Activated B cell treated with CpG ODN at 0.5 μM for 24 hours (primary cell): ENCODE data around the gene ARHGEF33. TPM values are rescaled to one million over a fixed set of nuclear protein-coding genes. Genes with fewer than 3 reads are reported as not detected.

ENCODE experiments used
- ATAC-seq: fragments of 200-7000 bp; cut with Tn5 transposase; one replicate; pipeline ENCODE4 v1.10.0; 2021; ENCODE audit warnings: low read depth, mild to moderate bottlenecking, moderate library complexity
- CTCF ChIA-PET: fragments of 350-600 bp; sonication (Branson Sonifier 250); formaldehyde crosslinking; loops from one replicate; lab custom pipeline; 2021; ENCODE audit warnings: antibody characterized with exemption; lab: Charles Lee
- POLR2A ChIA-PET: fragments of 350-600 bp; sonication (Branson Sonifier 250); formaldehyde crosslinking; loops from one replicate; lab custom pipeline; 2021; ENCODE audit warnings: antibody characterized with exemption; lab: Charles Lee
- DNase-seq: peaks from one replicate; pipeline ENCODE4 v3.0.0; 2022
- H3K27ac Mint-ChIP-seq: one replicate; pipeline ENCODE4 v1.8.0; 2020; ENCODE audit warnings: mixed read lengths
- H3K27me3 Mint-ChIP-seq: one replicate; pipeline ENCODE4 v1.8.0; 2021; ENCODE audit warnings: mixed read lengths
- H3K36me3 Mint-ChIP-seq: one replicate; pipeline ENCODE4 v1.8.0; 2021; ENCODE audit warnings: low read depth, mixed read lengths
- H3K4me1 Mint-ChIP-seq: one replicate; pipeline ENCODE4 v1.8.0; 2021; ENCODE audit warnings: mixed read lengths
- H3K4me3 Mint-ChIP-seq: one replicate; pipeline ENCODE4 v1.8.0; 2020; ENCODE audit warnings: mild to moderate bottlenecking, mixed read lengths
- H3K9me3 Mint-ChIP-seq: one replicate; pipeline ENCODE4 v1.8.0; 2020; ENCODE audit warnings: mixed read lengths
- intact Hi-C: fragments of 100-400 bp; cut with micrococcal nuclease; formaldehyde crosslinking; loops from one replicate; pipeline ENCODE4 v1.15.1; 2024
- total RNA-seq: library from RNA; stranded (reverse); gene quantifications from 2 replicates; pipeline ENCODE4 v1.2.3, GENCODE V29; 2022
- TF ChIP-seq, protein P1 (sequence below): fragments of 200-600 bp; IDR thresholded peaks from one replicate; pipeline ENCODE4 v1.8.0; 2022; ENCODE audit warnings: antibody characterized with exemption, mild to moderate bottlenecking

The ARHGEF33 gene
- 0.27 and 0.69 TPM in 2 replicates for total RNA-seq

DNA sequence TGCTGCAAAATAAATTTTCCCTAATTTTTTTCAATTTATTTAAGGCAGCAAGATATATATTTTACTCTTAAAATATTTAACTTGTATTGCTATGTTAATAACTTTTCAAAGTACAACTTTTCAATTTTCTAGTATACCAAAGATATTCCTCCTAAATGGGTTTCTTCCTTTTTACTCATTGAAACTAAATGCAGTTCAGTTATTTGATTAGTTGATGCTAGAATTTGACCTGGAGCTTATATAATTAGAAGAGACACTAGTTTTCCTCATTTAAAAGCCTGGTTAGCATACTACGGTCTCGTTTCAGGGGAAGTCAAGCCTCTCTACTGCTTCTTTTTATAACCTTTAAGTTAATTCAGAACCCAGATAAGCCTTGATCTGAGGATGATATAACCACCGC, at the start of gene ARHGEF33:
TSS of gene ARHGEF33 (plus strand) at position 301 of the 400 bp plus-strand sequence. CDS start 29,573 bp downstream, outside the sequence.
- no peaks in the 10 kb centered on the region for H3K9me3 Mint-ChIP-seq

DNA sequence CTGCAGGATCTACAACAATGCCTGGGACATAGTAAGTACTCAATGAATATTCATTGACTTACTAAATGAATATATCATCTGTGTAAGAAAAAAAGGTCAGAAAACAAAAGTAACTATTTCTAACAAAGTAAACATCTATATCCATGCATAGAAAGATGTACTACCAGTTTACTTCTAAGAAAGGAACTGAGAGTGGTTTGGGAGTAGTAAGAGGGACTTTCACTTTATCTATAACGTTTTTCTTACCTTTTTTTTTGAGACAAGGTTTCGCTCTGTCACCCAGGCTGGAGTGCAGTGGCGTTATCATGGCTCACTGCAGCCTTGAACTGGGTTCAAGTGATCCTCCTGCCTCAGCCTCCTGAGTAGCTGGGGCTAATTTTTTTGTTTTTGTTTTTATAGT, 39.6 kb upstream of the ARHGEF33 start:
- H3K4me3 Mint-ChIP-seq: peak overlapping the region; percentile 46
- POLR2A ChIA-PET: interaction anchor here (2.3 kb wide), 1 partner anchor 99 kb away, joined by 5 read pairs; the partner anchor contains the start of gene SRSF7

More for the DNA sequence above, at the start of gene ARHGEF33:
- ChIA-PET POLR2A (no interaction called here), CTCF (no interaction called here)
- TF ChIP-seq, protein P1, sequence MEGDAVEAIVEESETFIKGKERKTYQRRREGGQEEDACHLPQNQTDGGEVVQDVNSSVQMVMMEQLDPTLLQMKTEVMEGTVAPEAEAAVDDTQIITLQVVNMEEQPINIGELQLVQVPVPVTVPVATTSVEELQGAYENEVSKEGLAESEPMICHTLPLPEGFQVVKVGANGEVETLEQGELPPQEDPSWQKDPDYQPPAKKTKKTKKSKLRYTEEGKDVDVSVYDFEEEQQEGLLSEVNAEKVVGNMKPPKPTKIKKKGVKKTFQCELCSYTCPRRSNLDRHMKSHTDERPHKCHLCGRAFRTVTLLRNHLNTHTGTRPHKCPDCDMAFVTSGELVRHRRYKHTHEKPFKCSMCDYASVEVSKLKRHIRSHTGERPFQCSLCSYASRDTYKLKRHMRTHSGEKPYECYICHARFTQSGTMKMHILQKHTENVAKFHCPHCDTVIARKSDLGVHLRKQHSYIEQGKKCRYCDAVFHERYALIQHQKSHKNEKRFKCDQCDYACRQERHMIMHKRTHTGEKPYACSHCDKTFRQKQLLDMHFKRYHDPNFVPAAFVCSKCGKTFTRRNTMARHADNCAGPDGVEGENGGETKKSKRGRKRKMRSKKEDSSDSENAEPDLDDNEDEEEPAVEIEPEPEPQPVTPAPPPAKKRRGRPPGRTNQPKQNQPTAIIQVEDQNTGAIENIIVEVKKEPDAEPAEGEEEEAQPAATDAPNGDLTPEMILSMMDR: no peak
- H3K27me3 Mint-ChIP-seq: no peaks in the 10 kb centered on the region
- no peak within 1 kb of the TSS for H3K4me3 Mint-ChIP-seq
- H3K4me1 Mint-ChIP-seq: no peaks in the 10 kb centered on the region
- ATAC-seq (no peak), DNase-seq (no peak)
- no peaks in the 10 kb centered on the region for H3K36me3 Mint-ChIP-seq
- H3K27ac Mint-ChIP-seq: no peak within 1 kb of the TSS
- intact Hi-C loops: no loop called here

DNA sequence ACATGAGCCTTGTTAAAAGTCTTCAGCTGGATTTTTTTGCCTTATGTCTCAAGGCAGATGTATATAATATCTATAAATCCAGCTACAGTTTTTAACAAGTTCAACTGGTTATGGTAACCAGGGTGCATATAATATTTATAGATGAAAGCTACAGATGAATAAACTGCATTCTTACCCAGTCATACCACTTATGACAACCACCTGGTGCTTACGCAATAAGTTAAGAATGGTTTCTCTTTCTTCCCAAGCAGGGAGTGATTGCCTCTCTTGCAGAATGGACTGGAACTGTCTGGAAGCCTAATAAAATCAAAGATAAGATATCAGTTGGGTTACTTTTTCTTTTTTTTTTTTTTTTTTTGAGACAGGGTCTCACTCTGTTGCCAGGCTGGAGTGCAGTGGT, 33.5 kb upstream of the ARHGEF33 start:
- no peak overlapping the region for H3K27ac Mint-ChIP-seq
- H3K9me3 Mint-ChIP-seq: no peaks in the 10 kb centered on the region
- no peaks in the 10 kb centered on the region for H3K27me3 Mint-ChIP-seq
- DNase-seq (no peak), ATAC-seq (no peak)
- peaks cover 60% of the 10 kb centered on the region for H3K36me3 Mint-ChIP-seq
- TF ChIP-seq, protein P1: no peak
- ChIA-PET POLR2A (interaction anchor here (0.6 to 1.6 kb wide), 2 partner anchors 16 to 105 kb away, joined by 3 to 6 read pairs; partner anchors contain the start of gene SRSF7), CTCF (no interaction called here)
- H3K4me1 Mint-ChIP-seq: no peaks in the 10 kb centered on the region
- no peak overlapping the region for H3K4me3 Mint-ChIP-seq
- intact Hi-C loops: no loop called here

More for the DNA sequence above, 39.6 kb upstream of the ARHGEF33 start:
- Mint-ChIP-seq H3K9me3 (no peaks in the 10 kb centered on the region), H3K36me3 (peaks cover 53% of the 10 kb centered on the region), H3K4me1 (peaks cover 7% of the 10 kb centered on the region), H3K27ac (peak overlapping the region; percentile 63), H3K27me3 (no peaks in the 10 kb centered on the region)
- DNase-seq: no peak
- intact Hi-C loops: no loop called here
- CTCF ChIA-PET: no interaction called here
- ATAC-seq: peak; percentile 31
- TF ChIP-seq, protein P1: no peak

DNA sequence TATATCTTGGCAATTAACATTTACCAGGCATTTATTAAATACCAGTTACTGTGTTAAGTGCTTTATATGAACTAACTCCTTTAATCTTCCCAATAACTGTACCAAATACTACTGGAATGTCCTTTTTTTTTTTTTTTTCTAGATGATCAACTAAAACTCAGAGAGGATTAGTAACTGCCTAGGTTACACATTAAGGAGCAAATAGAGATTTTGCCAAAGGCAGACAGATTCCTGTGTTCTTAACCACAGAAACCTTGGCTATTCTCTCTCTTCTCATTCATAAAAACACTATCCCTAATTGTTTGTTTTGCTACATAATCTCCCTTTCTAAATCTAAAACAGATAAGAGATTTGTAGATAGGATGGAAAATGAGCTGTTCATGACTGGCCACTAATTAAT, 27.2 kb upstream of the ARHGEF33 start:
- H3K36me3 Mint-ChIP-seq: peaks cover 64% of the 10 kb centered on the region
- TF ChIP-seq, protein P1: no peak
- intact Hi-C loops: no loop called here
- H3K9me3 Mint-ChIP-seq: no peaks in the 10 kb centered on the region
- ATAC-seq (no peak), DNase-seq (no peak)
- H3K27me3 Mint-ChIP-seq: no peaks in the 10 kb centered on the region
- H3K4me1 Mint-ChIP-seq: no peaks in the 10 kb centered on the region
- no peak overlapping the region for H3K4me3 Mint-ChIP-seq
- CTCF ChIA-PET: no interaction called here
- POLR2A ChIA-PET: no interaction called here
- H3K27ac Mint-ChIP-seq: no peak overlapping the region

DNA sequence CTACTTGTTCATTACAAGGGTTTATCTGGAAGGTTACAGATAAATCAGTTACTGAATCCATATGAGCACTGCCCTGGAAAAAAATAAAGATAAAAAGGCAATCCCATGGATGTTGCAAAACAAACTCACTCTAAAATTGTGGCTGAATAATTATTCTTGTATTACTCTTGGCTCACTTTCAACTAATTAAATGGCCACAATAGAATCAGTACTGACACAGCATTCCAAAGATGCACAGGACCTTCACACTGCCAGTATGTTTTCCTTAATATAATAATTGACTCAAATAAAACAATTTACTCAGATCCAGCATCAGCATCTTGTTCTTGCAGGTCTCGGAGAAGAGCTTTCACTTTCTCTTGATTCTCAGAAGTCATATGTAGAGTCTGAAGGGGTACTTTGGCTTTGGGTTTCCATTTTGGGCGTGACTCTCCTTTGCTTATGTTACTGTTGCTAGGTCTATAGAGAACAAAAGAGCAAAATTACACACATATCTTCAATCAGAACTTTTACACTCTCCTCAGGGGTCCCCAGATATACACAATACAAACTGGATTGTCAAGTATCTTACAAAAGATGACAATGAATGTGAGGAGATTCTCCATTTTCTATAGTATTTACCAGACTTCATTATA, 26.5 kb upstream of the ARHGEF33 start:
- intact Hi-C loops: no loop called here
- CTCF ChIA-PET: no interaction called here
- no peak overlapping the region for H3K27ac Mint-ChIP-seq
- peaks cover 64% of the 10 kb centered on the region for H3K36me3 Mint-ChIP-seq
- no peaks in the 10 kb centered on the region for H3K27me3 Mint-ChIP-seq
- no peak for DNase-seq
- no peak for ATAC-seq
- no peaks in the 10 kb centered on the region for H3K4me1 Mint-ChIP-seq
- TF ChIP-seq, protein P1: no peak
- H3K9me3 Mint-ChIP-seq: no peaks in the 10 kb centered on the region
- no peak overlapping the region for H3K4me3 Mint-ChIP-seq
- POLR2A ChIA-PET: no interaction called here
